HepG2 (cell line): ENCODE data around the gene UBTF. TPM values are rescaled to one million over a fixed set of nuclear protein-coding genes. Genes with fewer than 3 reads are reported as not detected.

Experiments used
- BRCA1 ChIP-seq: sonication (generic); formaldehyde crosslinking; IDR thresholded peaks from 2 replicates; pipeline ENCODE4 v1.4.0; 2020; ENCODE audit warnings: missing genetic modification reagents
- GABPA ChIP-seq, 2 experiments: IDR thresholded peaks; 2 replicates each; pipeline ENCODE4 v1.6.1; 2011 to 2016; ENCODE audit warnings: low read depth in 2 of 2, low read length in 1 of 2, missing biosample characterization in 1 of 2, missing genetic modification characterization in 1 of 2
- NR2C2 ChIP-seq: sonication (generic); formaldehyde crosslinking; IDR thresholded peaks from 2 replicates; pipeline ENCODE4 v1.4.0; 2020; ENCODE audit warnings: missing genetic modification reagents, mild to moderate bottlenecking, moderate library complexity, borderline replicate concordance
- RFXAP ChIP-seq: sonication (generic); formaldehyde crosslinking; IDR thresholded peaks from 2 replicates; pipeline ENCODE4 v1.4.0; 2020; ENCODE audit warnings: missing genetic modification reagents, borderline replicate concordance
- SPEN ChIP-seq: sonication (generic); formaldehyde crosslinking; IDR thresholded peaks from 2 replicates; pipeline ENCODE4 v1.5.1; 2020; ENCODE audit warnings: low read depth, mild to moderate bottlenecking, missing genetic modification reagents
- ZNF367 ChIP-seq: sonication (generic); formaldehyde crosslinking; IDR thresholded peaks from 2 replicates; pipeline ENCODE4 v1.4.0; 2020; ENCODE audit warnings: missing genetic modification reagents, borderline replicate concordance
- ZNF530 ChIP-seq: sonication (generic); formaldehyde crosslinking; IDR thresholded peaks from 2 replicates; pipeline ENCODE4 v1.5.0; 2020; ENCODE audit warnings: low read depth, mild to moderate bottlenecking, missing genetic modification reagents
- ZNF549 ChIP-seq: sonication (generic); formaldehyde crosslinking; IDR thresholded peaks from 2 replicates; pipeline ENCODE4 v1.5.0; 2020; ENCODE audit warnings: missing genetic modification reagents
- ZNF589 ChIP-seq: sonication (generic); formaldehyde crosslinking; conservative IDR thresholded peaks from 2 replicates; pipeline ENCODE4 v1.8.0; 2022; ENCODE audit warnings: mild to moderate bottlenecking, moderate library complexity, missing genetic modification reagents
- ZNF850 ChIP-seq: sonication (generic); formaldehyde crosslinking; conservative IDR thresholded peaks from 2 replicates; pipeline ENCODE4 v1.9.0; 2021; ENCODE audit warnings: mild to moderate bottlenecking, missing genetic modification reagents
- polyA plus RNA-seq, 8 experiments: library from polyadenylated mRNA; depleted of rRNA in 3 of 8; stranded (reverse) in 7 of 8; unstranded in 1 of 8; fragments of >200 nt; fragmentation: Illumina TruSeq in 4 of 8; extraction: Trizol in 4 of 8; gene quantifications; 2 replicates each; pipeline versions ENCODE4 v1.2.1 to v1.2.3, GENCODE V29; 2011 to 2016; ENCODE audit warnings: low read depth in 4 of 8, missing spikeins in 1 of 8, mixed read lengths in 1 of 8; ENCODE audit not compliant: insufficient read depth in 1 of 8
- total RNA-seq, 5 experiments: library from RNA; depleted of rRNA; stranded (reverse); fragments of >200 nt; fragmentation: Illumina TruSeq; extraction: Trizol; gene quantifications; 2 replicates each; pipeline ENCODE4 v1.2.3, GENCODE V29; 2016; ENCODE audit warnings: low read depth in 1 of 5
- TF ChIP-seq, protein P1 (sequence below): sonication (generic); formaldehyde crosslinking; IDR thresholded peaks from 2 replicates; pipeline ENCODE4 v1.5.1; 2020; ENCODE audit warnings: missing genetic modification reagents, mild to moderate bottlenecking, borderline replicate concordance
- TF ChIP-seq, protein P2 (sequence below): sonication (generic); formaldehyde crosslinking; IDR thresholded peaks from 2 replicates; pipeline ENCODE4 v1.4.0; 2020; ENCODE audit warnings: missing genetic modification reagents, borderline replicate concordance
- TF ChIP-seq, protein P3 (sequence below): sonication (generic); formaldehyde crosslinking; IDR thresholded peaks from 2 replicates; pipeline ENCODE4 v1.4.0; 2020; ENCODE audit warnings: missing genetic modification reagents, borderline replicate concordance
- TF ChIP-seq, protein P4 (sequence below): sonication (generic); formaldehyde crosslinking; conservative IDR thresholded peaks from 2 replicates; pipeline ENCODE4 v1.5.0; 2020; ENCODE audit warnings: missing genetic modification reagents
- TF ChIP-seq, protein P5 (sequence below): sonication (generic); formaldehyde crosslinking; IDR thresholded peaks from 2 replicates; pipeline ENCODE4 v1.8.0; 2022; ENCODE audit warnings: missing genetic modification reagents, mild to moderate bottlenecking, inconsistent platforms, borderline replicate concordance
- TF ChIP-seq, protein P6 (sequence below): sonication (generic); formaldehyde crosslinking; IDR thresholded peaks from 2 replicates; pipeline ENCODE4 v1.8.1; 2022; ENCODE audit warnings: low read depth, mild to moderate bottlenecking, missing genetic modification reagents

UBTF gene
- total and polyA plus RNA-seq, 2 of the 13 experiments (the other 11 are each of a cell fraction or from before 2014, with no cell fraction given): 15.2 to 60.9 TPM

DNA sequence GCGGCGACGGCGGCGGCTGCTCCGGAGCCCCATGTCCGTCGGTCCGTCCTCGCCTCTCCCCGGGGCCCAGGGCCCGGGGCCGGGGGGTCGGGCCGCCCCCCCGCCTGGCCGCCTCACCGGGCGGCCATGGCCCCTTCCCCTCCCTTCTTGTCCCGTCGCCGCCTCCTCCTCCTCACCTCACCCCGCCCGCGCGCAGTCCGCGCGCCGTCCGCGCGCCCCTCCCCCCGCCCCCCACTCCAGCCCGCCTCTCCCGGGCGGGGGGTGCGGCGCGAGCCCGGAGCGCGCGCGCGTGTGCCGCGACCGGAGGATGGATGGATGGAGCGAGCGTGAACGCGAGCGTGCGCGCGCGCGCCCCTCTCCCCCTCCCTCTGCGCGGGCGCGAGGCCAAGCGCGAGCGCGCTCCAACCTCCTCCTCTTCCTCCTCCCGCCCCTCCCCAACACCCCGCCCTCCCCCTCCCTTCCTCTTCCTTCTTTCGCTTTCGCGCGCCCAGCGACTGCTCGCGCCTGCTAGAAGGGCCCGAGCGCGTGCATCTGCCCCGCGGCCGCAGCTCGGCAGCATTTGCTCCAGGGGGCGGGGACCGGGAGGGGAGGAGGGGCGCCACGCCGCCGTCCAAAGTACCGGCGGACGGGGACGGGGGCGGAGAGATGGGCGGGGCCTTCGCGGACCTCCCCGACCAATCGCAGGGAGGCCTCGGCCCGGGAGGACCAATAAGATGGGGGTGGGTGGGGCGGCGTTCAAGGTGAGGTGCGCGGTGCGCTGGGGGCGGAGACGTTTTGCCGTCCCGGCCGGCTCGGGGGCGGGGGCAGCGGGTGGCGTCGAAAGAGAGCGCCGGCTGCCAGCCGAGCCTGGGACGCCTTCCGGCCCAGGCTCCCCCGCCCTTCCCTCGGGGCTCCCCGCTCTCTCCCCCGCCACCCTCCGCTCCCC lies 19.7 kb downstream of the UBTF start, which contains the start of gene ATXN7L3 (continued):
- TF ChIP-seq NR2C2: no peak; the same call in 1 of the 2 replicates
- TF ChIP-seq, protein P1, sequence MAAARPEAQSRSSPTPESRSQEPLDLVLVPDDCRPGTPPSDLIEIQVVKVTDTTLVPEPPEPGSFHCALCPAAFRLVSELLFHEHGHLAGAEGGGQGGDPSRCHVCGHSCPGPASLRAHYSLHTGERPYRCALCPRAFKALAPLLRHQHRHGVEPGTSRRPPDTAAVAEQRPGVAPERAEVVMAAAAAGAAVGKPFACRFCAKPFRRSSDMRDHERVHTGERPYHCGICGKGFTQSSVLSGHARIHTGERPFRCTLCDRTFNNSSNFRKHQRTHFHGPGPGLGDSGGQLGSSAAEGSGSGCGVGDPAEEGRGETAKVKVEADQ (CRISPR knock-in tag): no peak
- TF ChIP-seq ZNF549: no peak
- TF ChIP-seq ZNF589: no peak
- TF ChIP-seq RFXAP: peak; percentile 91; the same call in 1 of the 2 replicates
- no peak for TF ChIP-seq ZNF850 (CRISPR knock-in tag)
- TF ChIP-seq, protein P2, sequence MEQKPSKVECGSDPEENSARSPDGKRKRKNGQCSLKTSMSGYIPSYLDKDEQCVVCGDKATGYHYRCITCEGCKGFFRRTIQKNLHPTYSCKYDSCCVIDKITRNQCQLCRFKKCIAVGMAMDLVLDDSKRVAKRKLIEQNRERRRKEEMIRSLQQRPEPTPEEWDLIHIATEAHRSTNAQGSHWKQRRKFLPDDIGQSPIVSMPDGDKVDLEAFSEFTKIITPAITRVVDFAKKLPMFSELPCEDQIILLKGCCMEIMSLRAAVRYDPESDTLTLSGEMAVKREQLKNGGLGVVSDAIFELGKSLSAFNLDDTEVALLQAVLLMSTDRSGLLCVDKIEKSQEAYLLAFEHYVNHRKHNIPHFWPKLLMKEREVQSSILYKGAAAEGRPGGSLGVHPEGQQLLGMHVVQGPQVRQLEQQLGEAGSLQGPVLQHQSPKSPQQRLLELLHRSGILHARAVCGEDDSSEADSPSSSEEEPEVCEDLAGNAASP (CRISPR knock-in tag): no peak
- TF ChIP-seq, protein P3, sequence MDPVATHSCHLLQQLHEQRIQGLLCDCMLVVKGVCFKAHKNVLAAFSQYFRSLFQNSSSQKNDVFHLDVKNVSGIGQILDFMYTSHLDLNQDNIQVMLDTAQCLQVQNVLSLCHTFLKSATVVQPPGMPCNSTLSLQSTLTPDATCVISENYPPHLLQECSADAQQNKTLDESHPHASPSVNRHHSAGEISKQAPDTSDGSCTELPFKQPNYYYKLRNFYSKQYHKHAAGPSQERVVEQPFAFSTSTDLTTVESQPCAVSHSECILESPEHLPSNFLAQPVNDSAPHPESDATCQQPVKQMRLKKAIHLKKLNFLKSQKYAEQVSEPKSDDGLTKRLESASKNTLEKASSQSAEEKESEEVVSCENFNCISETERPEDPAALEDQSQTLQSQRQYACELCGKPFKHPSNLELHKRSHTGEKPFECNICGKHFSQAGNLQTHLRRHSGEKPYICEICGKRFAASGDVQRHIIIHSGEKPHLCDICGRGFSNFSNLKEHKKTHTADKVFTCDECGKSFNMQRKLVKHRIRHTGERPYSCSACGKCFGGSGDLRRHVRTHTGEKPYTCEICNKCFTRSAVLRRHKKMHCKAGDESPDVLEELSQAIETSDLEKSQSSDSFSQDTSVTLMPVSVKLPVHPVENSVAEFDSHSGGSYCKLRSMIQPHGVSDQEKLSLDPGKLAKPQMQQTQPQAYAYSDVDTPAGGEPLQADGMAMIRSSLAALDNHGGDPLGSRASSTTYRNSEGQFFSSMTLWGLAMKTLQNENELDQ (CRISPR knock-in tag): no peak
- peak; percentile 51; the same call in 1 of the 2 replicates for TF ChIP-seq SPEN (CRISPR knock-in tag)
- peak; percentile 56 for TF ChIP-seq GABPA (IDR thresholded peaks at IDR 0.05; ENCODE audit: low read depth, low read length)
- peak; percentile 57; the same call in 1 of the 2 replicates for TF ChIP-seq GABPA (CRISPR knock-in tag; IDR thresholded peaks at IDR 0.05; ENCODE audit: low read depth)
- TF ChIP-seq, protein P4, sequence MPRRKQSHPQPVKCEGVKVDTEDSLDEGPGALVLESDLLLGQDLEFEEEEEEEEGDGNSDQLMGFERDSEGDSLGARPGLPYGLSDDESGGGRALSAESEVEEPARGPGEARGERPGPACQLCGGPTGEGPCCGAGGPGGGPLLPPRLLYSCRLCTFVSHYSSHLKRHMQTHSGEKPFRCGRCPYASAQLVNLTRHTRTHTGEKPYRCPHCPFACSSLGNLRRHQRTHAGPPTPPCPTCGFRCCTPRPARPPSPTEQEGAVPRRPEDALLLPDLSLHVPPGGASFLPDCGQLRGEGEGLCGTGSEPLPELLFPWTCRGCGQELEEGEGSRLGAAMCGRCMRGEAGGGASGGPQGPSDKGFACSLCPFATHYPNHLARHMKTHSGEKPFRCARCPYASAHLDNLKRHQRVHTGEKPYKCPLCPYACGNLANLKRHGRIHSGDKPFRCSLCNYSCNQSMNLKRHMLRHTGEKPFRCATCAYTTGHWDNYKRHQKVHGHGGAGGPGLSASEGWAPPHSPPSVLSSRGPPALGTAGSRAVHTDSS (CRISPR knock-in tag): no peak
- TF ChIP-seq, protein P5, sequence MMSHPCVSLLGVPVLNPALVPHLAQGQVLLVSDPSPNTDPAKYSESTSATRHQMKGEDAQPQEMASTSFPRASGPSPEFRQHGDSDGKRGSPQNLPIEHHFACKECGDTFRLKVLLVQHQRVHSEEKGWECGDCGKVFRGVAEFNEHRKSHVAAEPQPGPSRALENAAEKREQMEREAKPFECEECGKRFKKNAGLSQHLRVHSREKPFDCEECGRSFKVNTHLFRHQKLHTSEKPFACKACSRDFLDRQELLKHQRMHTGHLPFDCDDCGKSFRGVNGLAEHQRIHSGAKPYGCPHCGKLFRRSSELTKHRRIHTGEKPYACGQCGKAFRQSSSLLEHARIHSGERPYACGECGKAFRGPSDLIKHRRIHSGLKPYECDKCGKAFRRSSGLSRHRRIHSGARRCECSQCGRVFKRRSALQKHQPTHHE (CRISPR knock-in tag): no peak
- no peak for TF ChIP-seq ZNF530 (CRISPR knock-in tag)
- TF ChIP-seq, protein P6, sequence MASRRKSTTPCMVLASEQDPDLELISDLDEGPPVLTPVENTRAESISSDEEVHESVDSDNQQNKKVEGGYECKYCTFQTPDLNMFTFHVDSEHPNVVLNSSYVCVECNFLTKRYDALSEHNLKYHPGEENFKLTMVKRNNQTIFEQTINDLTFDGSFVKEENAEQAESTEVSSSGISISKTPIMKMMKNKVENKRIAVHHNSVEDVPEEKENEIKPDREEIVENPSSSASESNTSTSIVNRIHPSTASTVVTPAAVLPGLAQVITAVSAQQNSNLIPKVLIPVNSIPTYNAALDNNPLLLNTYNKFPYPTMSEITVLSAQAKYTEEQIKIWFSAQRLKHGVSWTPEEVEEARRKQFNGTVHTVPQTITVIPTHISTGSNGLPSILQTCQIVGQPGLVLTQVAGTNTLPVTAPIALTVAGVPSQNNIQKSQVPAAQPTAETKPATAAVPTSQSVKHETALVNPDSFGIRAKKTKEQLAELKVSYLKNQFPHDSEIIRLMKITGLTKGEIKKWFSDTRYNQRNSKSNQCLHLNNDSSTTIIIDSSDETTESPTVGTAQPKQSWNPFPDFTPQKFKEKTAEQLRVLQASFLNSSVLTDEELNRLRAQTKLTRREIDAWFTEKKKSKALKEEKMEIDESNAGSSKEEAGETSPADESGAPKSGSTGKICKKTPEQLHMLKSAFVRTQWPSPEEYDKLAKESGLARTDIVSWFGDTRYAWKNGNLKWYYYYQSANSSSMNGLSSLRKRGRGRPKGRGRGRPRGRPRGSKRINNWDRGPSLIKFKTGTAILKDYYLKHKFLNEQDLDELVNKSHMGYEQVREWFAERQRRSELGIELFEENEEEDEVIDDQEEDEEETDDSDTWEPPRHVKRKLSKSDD (CRISPR knock-in tag): no peak
- no peak for TF ChIP-seq ZNF367 (CRISPR knock-in tag)
- TF ChIP-seq BRCA1 (CRISPR knock-in tag): no peak
